Measurements from ENCODE around the gene GIPC1.
A peak's percentile ranks its signal among the peaks of the same experiment; 100 is the strongest.
"Not testable (repeated sequence)": the region's sequence is repeated elsewhere in the genome, so short reads cannot be mapped to it uniquely, and the experiment has no call there.

The GIPC1 gene

GRCh38 chr19:14517446-14517839 is 21.5 kb upstream of the GIPC1 start:
- no peak for DNase-seq

GRCh38 chr19:14516746-14517438 is 21.0 kb upstream of the GIPC1 start:
- DNase-seq = no peak

GRCh38 chr19:14516048-14516534 is 20.2 kb upstream of the GIPC1 start:
- no peak for DNase-seq

GRCh38 chr19:14515501-14516047 is 19.6 kb upstream of the GIPC1 start:
- DNase-seq = no peak

GRCh38 chr19:14514215-14514863 is 18.4 kb upstream of the GIPC1 start:
- DNase-seq = no peak

- DNase-seq = no peak
Measured at GRCh38 chr19:14512406-14512961, 16.6 kb upstream of the GIPC1 start.

GRCh38 chr19:14511229-14511593 is 15.3 kb upstream of the GIPC1 start:
- DNase-seq = no peak

- DNase-seq = no peak
Measured at GRCh38 chr19:14510311-14511228, 14.6 kb upstream of the GIPC1 start.

GRCh38 chr19:14507704-14508542 is 12.0 kb upstream of the GIPC1 start:
- no peak for DNase-seq

- DNase-seq = peak; percentile 89
Measured at GRCh38 chr19:14505488-14506239, 9.7 kb upstream of the GIPC1 start.

GRCh38 chr19:14504575-14504974 is 8.6 kb upstream of the GIPC1 start:
- DNase-seq = not testable (repeated sequence)

GRCh38 chr19:14503285-14503684 is 7.4 kb upstream of the GIPC1 start:
- no peak for DNase-seq

- no peak for DNase-seq
Measured at GRCh38 chr19:14502334-14503092, 6.6 kb upstream of the GIPC1 start.

GRCh38 chr19:14497228-14497921 is 1.4 kb upstream of the GIPC1 start:
- DNase-seq = no peak

- DNase-seq = no peak
Measured at GRCh38 chr19:14496834-14497227, 904 bp upstream of the GIPC1 start.

- no peak for DNase-seq
Measured at GRCh38 chr19:14495672-14496028, 277 bp downstream of the GIPC1 start.

GRCh38 chr19:14494910-14495671 is 836 bp downstream of the GIPC1 start:
- DNase-seq = no peak

GRCh38 chr19:14494411-14494810 is 1.5 kb downstream of the GIPC1 start:
- no peak for DNase-seq

GRCh38 chr19:14492756-14493337 is 3.1 kb downstream of the GIPC1 start:
- DNase-seq = no peak

Measured in stimulated activated CD8-positive, alpha-beta memory T cell treated with anti-CD3 and anti-CD28 coated beads, Interleukin-4, amount 100 ng/mL, for 48 hours (primary cell).